Measurements from ENCODE around the gene BRIP1.
"Not testable (repeated sequence)": the region's sequence is repeated elsewhere in the genome, so short reads cannot be mapped to it uniquely, and the experiment has no call there.

BRIP1 gene

DNA sequence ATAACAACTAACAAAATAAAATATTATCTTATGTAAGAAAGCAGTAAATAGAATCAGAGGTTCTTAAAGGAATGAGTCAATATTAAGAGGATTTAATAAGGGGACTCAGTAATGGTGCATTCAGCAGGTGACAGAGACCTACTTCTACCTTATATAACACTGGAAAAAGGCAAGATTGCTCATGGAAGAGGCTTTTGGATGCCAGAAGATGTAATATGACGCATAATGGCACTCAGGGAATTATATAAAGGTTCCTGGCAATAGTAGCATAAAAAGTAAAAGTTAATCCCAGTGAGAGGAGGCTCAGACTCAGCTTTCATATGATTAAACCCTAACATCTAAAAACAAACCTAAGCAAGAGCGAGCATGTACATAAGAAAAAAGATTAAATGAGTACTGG, 136.4 kb downstream of the BRIP1 start:
- H3K4me3 ChIP-seq (ENCODE audit: insufficient read depth, low read depth, low read length): no peak overlapping the region
- no peaks in the 10 kb centered on the region for H3K9me3 ChIP-seq (ENCODE audit: control insufficient read depth, low read length)
- H3K36me3 ChIP-seq (ENCODE audit: control insufficient read depth, insufficient read depth, low read length): no peaks in the 10 kb centered on the region
- H3K27me3 ChIP-seq (ENCODE audit: control insufficient read depth, insufficient read depth, low read length, poor library complexity, severe bottlenecking): no peaks in the 10 kb centered on the region
- H3K27ac ChIP-seq (ENCODE audit: insufficient read depth, low read depth, low read length, poor library complexity, severe bottlenecking): no peak overlapping the region
- no peaks in the 10 kb centered on the region for H3K4me1 ChIP-seq (ENCODE audit: control insufficient read depth, insufficient read depth, low read length)
- WGBS, 2 experiments: 80 to 98% methylated on average over 1 to 2 of the region's 2 CpGs

DNA sequence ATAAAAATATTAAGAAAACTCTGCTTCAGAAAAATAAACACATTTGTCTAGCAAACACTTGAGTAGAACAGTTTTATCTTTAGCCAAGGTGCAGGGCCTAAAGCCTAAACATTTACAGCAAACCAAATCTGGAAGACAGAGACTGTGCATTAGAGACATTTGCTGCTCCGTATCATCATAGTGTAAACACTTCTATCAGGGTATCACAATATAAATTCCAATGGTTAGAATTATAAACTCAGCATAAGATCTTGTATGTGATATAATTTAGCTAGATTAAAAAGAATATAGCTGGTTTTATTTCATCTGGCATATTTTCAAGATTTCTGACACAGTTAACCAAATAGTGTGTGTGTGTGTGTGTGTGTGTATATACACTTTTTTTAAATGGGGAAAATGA, 138.6 kb downstream of the BRIP1 start:
- H3K27me3 ChIP-seq (ENCODE audit: control insufficient read depth, insufficient read depth, low read length, poor library complexity, severe bottlenecking): no peaks in the 10 kb centered on the region
- no peak overlapping the region for H3K4me3 ChIP-seq (ENCODE audit: insufficient read depth, low read depth, low read length)
- no CpG with 5 or more reads among the region's 1 CpG for WGBS, 2 experiments
- no peaks in the 10 kb centered on the region for H3K4me1 ChIP-seq (ENCODE audit: control insufficient read depth, insufficient read depth, low read length)
- no peak overlapping the region for H3K27ac ChIP-seq (ENCODE audit: insufficient read depth, low read depth, low read length, poor library complexity, severe bottlenecking)
- no peaks in the 10 kb centered on the region for H3K36me3 ChIP-seq (ENCODE audit: control insufficient read depth, insufficient read depth, low read length)
- H3K9me3 ChIP-seq (ENCODE audit: control insufficient read depth, low read length): no peaks in the 10 kb centered on the region

- Histone ChIP-seq H3K27ac (ENCODE audit: insufficient read depth, low read depth, low read length, poor library complexity, severe bottlenecking) (no peak overlapping the region), H3K9me3 (ENCODE audit: control insufficient read depth, low read length) (no peaks in the 10 kb centered on the region), H3K27me3 (ENCODE audit: control insufficient read depth, insufficient read depth, low read length, poor library complexity, severe bottlenecking) (no peaks in the 10 kb centered on the region), H3K36me3 (ENCODE audit: control insufficient read depth, insufficient read depth, low read length) (no peaks in the 10 kb centered on the region), H3K4me1 (ENCODE audit: control insufficient read depth, insufficient read depth, low read length) (no peaks in the 10 kb centered on the region), H3K4me3 (ENCODE audit: insufficient read depth, low read depth, low read length) (no peak overlapping the region)
- 92% methylated on average over 1 of the region's 1 CpG; no CpG with 5 or more reads in 1 of the 2 experiments for WGBS, 2 experiments
Observed at GRCh38 chr17:61723914-61724313, 139.4 kb downstream of the BRIP1 start.

- Histone ChIP-seq H3K4me1 (ENCODE audit: control insufficient read depth, insufficient read depth, low read length) (no peaks in the 10 kb centered on the region), H3K9me3 (ENCODE audit: control insufficient read depth, low read length) (no peaks in the 10 kb centered on the region)
Observed at GRCh38 chr17:61723183-61723582, 140.1 kb downstream of the BRIP1 start.

DNA sequence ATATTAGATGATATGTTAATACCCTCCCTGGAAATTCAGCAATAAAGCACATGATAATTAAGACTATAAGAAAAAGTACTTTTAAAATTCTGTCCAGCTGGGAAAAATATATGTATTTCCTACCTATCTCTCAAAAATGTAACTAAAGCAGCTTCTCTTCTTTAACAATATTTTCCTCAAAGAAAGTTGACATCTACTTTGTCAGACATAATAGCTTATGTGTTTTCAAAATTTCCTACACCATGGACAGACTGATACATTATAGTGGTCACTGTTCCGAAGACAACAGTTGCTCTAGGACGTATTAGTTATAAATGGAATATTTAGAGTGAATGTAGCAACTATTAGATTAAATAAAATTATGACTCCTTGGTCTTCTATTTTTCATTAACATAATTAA, 140.9 kb downstream of the BRIP1 start:
- Histone ChIP-seq H3K4me1 (ENCODE audit: control insufficient read depth, insufficient read depth, low read length) (no peaks in the 10 kb centered on the region), H3K9me3 (ENCODE audit: control insufficient read depth, low read length) (no peaks in the 10 kb centered on the region), H3K27ac (ENCODE audit: insufficient read depth, low read depth, low read length, poor library complexity, severe bottlenecking) (no peak overlapping the region), H3K36me3 (ENCODE audit: control insufficient read depth, insufficient read depth, low read length) (no peaks in the 10 kb centered on the region), H3K4me3 (ENCODE audit: insufficient read depth, low read depth, low read length) (no peak overlapping the region), H3K27me3 (ENCODE audit: control insufficient read depth, insufficient read depth, low read length, poor library complexity, severe bottlenecking) (no peaks in the 10 kb centered on the region)
- 94% methylated on average over 2 of the region's 2 CpGs; no CpG with 5 or more reads in 1 of the 2 experiments for WGBS, 2 experiments

More at GRCh38 chr17:61723183-61723582, 140.1 kb downstream of the BRIP1 start:
- Histone ChIP-seq H3K36me3 (ENCODE audit: control insufficient read depth, insufficient read depth, low read length) (no peaks in the 10 kb centered on the region), H3K27me3 (ENCODE audit: control insufficient read depth, insufficient read depth, low read length, poor library complexity, severe bottlenecking) (no peaks in the 10 kb centered on the region), H3K27ac (ENCODE audit: insufficient read depth, low read depth, low read length, poor library complexity, severe bottlenecking) (no peak overlapping the region), H3K4me3 (ENCODE audit: insufficient read depth, low read depth, low read length) (no peak overlapping the region)

DNA sequence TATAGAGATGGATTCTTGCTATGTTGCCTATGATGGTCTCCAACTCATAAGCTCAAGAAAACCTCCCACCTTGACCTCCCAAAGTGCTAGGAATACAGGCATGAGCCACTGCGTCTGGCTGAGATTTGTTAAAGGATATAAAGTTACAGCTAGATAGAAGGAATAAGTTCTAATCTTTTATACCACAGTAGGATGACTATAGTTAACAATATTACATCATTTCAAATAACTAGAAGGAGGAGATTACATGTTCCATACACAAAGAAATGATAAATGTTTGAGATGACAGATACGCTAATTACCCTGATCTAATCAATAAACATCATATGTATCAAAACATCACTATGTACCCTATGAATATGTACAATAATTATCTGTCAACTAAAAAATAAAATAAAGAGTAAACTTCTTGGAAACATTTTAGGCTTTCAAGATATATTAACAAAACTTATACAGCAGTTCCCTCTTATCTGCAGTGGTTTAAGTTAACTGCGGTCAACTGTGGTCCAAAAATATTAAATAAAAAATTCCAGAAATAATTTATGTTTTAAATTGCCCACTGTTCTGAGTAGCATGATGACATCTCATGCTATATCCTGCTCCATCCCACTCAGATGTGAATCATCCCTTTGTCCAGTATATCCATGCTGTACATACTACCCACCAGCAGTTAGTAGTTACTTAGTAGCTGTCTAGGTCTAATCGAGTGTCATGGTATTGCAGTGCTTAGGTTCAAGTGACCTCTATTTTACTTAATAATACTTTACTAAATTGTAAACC, 143.1 kb downstream of the BRIP1 start:
- WGBS, 2 experiments: 100% methylated on average over 1 to 2 of the region's 4 CpGs
- Histone ChIP-seq H3K27me3 (ENCODE audit: control insufficient read depth, insufficient read depth, low read length, poor library complexity, severe bottlenecking) (no peaks in the 10 kb centered on the region), H3K4me3 (ENCODE audit: insufficient read depth, low read depth, low read length) (no peak overlapping the region), H3K27ac (ENCODE audit: insufficient read depth, low read depth, low read length, poor library complexity, severe bottlenecking) (no peak overlapping the region), H3K4me1 (ENCODE audit: control insufficient read depth, insufficient read depth, low read length) (no peaks in the 10 kb centered on the region), H3K9me3 (ENCODE audit: control insufficient read depth, low read length) (peaks cover 3% of the 10 kb centered on the region), H3K36me3 (ENCODE audit: control insufficient read depth, insufficient read depth, low read length) (peaks cover 6% of the 10 kb centered on the region)

- not testable (repeated sequence) for H3K4me1 ChIP-seq (ENCODE audit: control insufficient read depth, insufficient read depth, low read length); H3K4me3 ChIP-seq (ENCODE audit: insufficient read depth, low read depth, low read length); H3K36me3 ChIP-seq (ENCODE audit: control insufficient read depth, insufficient read depth, low read length); H3K27ac ChIP-seq (ENCODE audit: insufficient read depth, low read depth, low read length, poor library complexity, severe bottlenecking); H3K27me3 ChIP-seq (ENCODE audit: control insufficient read depth, insufficient read depth, low read length, poor library complexity, severe bottlenecking); H3K9me3 ChIP-seq (ENCODE audit: control insufficient read depth, low read length)
- 93 to 94% methylated on average over 7 to 8 of the region's 8 CpGs for WGBS, 2 experiments
Observed at GRCh38 chr17:61719220-61719619, 144.1 kb downstream of the BRIP1 start.

- Histone ChIP-seq H3K4me3 (ENCODE audit: insufficient read depth, low read depth, low read length) (no peak overlapping the region), H3K27ac (ENCODE audit: insufficient read depth, low read depth, low read length, poor library complexity, severe bottlenecking) (no peak overlapping the region), H3K9me3 (ENCODE audit: control insufficient read depth, low read length) (peaks cover 3% of the 10 kb centered on the region), H3K36me3 (ENCODE audit: control insufficient read depth, insufficient read depth, low read length) (peaks cover 6% of the 10 kb centered on the region), H3K4me1 (ENCODE audit: control insufficient read depth, insufficient read depth, low read length) (no peaks in the 10 kb centered on the region), H3K27me3 (ENCODE audit: control insufficient read depth, insufficient read depth, low read length, poor library complexity, severe bottlenecking) (no peaks in the 10 kb centered on the region)
Observed at GRCh38 chr17:61718022-61718421, 145.3 kb downstream of the BRIP1 start.

GRCh38 chr17:61717352-61717751, 146.0 kb downstream of the BRIP1 start:
- H3K4me1 ChIP-seq (ENCODE audit: control insufficient read depth, insufficient read depth, low read length): no peaks in the 10 kb centered on the region
- H3K27me3 ChIP-seq (ENCODE audit: control insufficient read depth, insufficient read depth, low read length, poor library complexity, severe bottlenecking): no peaks in the 10 kb centered on the region
- H3K4me3 ChIP-seq (ENCODE audit: insufficient read depth, low read depth, low read length): no peak overlapping the region
- H3K27ac ChIP-seq (ENCODE audit: insufficient read depth, low read depth, low read length, poor library complexity, severe bottlenecking): no peak overlapping the region
- H3K36me3 ChIP-seq (ENCODE audit: control insufficient read depth, insufficient read depth, low read length): peaks cover 6% of the 10 kb centered on the region
- WGBS, 2 experiments: 98 to 100% methylated on average over 2 to 3 of the region's 4 CpGs
- H3K9me3 ChIP-seq (ENCODE audit: control insufficient read depth, low read length): peaks cover 3% of the 10 kb centered on the region

DNA sequence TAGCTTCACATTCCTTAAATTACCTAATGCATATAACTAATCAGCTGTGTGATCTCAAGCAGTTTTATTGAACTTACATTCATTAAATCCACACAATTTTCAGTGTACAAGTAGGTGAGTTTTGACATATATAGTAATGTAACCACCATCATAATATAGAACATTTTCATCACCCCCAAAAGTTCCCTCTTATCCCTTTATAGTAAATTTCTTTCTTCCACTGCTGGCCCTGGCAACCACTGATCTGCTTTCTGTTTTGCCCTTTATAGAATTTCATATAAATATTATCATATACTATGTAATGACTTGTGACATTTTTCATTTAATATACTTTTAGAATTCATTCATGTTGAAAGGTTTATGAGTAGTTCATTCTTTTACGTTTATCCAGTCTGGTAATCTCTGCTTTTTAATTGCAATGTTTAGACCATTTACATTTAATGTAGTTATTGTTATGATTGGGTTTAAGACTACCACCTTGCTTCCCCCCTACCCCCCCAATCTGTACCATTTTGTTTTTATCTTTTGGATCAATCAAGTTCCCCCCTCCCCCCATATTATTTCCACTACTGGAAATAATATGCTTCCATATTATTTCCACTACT, 147.0 kb downstream of the BRIP1 start:
- H3K9me3 ChIP-seq (ENCODE audit: control insufficient read depth, low read length): peaks cover 3% of the 10 kb centered on the region
- no peak overlapping the region for H3K4me3 ChIP-seq (ENCODE audit: insufficient read depth, low read depth, low read length)
- peaks cover 6% of the 10 kb centered on the region for H3K36me3 ChIP-seq (ENCODE audit: control insufficient read depth, insufficient read depth, low read length)
- 100% methylated on average over 1 of the region's 1 CpG; no CpG with 5 or more reads in 1 of the 2 experiments for WGBS, 2 experiments
- H3K27ac ChIP-seq (ENCODE audit: insufficient read depth, low read depth, low read length, poor library complexity, severe bottlenecking): no peak overlapping the region
- no peaks in the 10 kb centered on the region for H3K27me3 ChIP-seq (ENCODE audit: control insufficient read depth, insufficient read depth, low read length, poor library complexity, severe bottlenecking)
- H3K4me1 ChIP-seq (ENCODE audit: control insufficient read depth, insufficient read depth, low read length): no peaks in the 10 kb centered on the region

All from ectodermal cell (in vitro differentiated cells).